HG03064 (cell line): ENCODE results near the gene KCNG4.

Source experiments
- ATAC-seq: cut with Tn5 transposase; IDR thresholded peaks from one replicate; pipeline ENCODE4 v1.9.1; 2021; ENCODE audit warnings: low read depth; ENCODE audit not compliant: unreplicated experiment

Gene KCNG4

DNA sequence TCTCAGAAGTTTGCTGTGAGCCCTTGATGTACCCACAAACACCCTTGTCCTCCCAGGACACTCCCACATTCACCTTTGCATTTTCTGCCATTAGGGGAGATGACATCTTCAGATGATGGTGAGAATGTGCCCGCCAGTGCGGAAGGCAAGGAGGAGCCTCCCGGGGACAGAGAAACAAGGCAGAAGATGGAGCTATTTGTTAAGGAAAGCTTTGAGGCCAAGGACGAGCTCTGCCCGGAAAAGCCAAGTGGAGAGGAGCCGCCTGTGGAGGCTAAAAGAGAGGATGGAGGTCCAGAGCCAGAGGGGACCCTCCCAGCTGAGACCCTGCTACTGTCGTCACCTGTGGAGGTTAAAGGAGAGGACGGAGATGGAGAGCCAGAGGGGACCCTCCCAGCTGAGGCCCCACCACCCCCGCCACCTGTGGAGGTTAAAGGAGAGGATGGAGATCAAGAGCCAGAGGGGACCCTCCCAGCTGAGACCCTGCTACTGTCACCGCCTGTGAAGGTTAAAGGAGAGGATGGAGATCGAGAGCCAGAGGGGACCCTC is 70.0 kb downstream of the KCNG4 start:
- ATAC-seq: no peak
